NB4 (cell line): ENCODE data around the gene NODAL.
A peak's percentile ranks its signal among the peaks of the same experiment; 100 is the strongest.

ENCODE experiments used
- DNase-seq: peaks from one replicate; pipeline ENCODE4 v3.0.0; 2010; ENCODE audit warnings: low read depth
- H3K4me3 ChIP-seq: one replicate; pipeline ENCODE4 v1.5.1; 2011; ENCODE audit warnings: mild to moderate bottlenecking, low read depth, low read length, moderate library complexity
- CTCF ChIP-seq: IDR thresholded peaks from one replicate; pipeline ENCODE4 v1.5.1; 2012; ENCODE audit warnings: low read depth, low read length
- MYC ChIP-seq: IDR thresholded peaks from 2 replicates; pipeline ENCODE4 v1.6.1; 2011; ENCODE audit warnings: low read depth, low read length
- POLR2A ChIP-seq: IDR thresholded peaks from 2 replicates; pipeline ENCODE4 v1.6.1; 2011; ENCODE audit warnings: mild to moderate bottlenecking; ENCODE audit not compliant: insufficient read length; ENCODE audit errors: extremely low read depth
- TF ChIP-seq, protein P1 (sequence below): IDR thresholded peaks from 2 replicates; pipeline ENCODE4 v1.6.1; 2011; ENCODE audit warnings: low read depth, low read length

NODAL gene

DNA sequence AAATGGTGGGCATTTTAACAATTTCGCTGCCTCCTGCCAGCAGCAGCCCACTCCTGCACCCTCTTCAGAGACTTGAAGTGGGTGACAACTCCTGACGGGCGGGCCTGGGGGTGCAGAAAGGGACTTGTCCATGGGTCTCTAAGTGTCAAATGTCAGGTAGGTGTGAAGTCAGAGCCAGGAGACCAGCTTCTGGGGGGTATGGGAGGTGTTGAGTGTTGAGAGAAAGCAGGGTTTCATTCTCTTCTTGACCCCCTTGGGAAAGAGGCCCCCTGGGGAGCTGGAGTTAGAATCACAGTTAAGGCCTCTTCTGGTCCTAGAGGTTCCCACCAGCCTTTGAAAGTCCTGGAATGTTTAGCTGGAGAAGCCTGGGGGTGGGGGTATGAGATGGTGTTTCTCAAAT, 25.5 kb upstream of the NODAL start:
- H3K4me3 ChIP-seq: no peak overlapping the region
- TF ChIP-seq, protein P1, sequence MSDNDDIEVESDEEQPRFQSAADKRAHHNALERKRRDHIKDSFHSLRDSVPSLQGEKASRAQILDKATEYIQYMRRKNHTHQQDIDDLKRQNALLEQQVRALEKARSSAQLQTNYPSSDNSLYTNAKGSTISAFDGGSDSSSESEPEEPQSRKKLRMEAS: no peak
- TF ChIP-seq MYC: no peak
- TF ChIP-seq CTCF: no peak
- TF ChIP-seq POLR2A: no peak
- no peak for DNase-seq

DNA sequence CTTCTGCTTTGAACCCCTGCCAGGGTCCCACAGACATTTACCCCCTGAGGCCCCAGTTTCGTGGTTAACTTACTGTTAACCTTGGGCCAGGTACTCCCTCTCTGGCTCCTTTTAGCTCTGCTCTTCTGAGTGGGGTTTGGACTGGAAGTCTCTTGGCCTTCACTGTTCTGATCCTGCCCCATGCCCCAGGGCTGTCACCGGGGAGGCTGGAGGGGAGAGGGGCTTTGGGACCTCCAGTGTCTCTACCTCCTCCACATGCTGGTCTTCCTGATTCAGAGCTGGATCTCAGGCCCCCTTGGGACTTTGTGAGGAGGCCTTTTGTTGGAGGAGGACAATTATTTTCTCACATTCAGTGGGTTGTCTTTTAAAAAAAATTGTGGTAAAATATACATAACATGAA, 24.4 kb upstream of the NODAL start:
- H3K4me3 ChIP-seq: no peak overlapping the region
- no peak for DNase-seq
- TF ChIP-seq, protein P1: no peak
- TF ChIP-seq POLR2A (no peak), CTCF (no peak), MYC (no peak)

- no peak overlapping the region for H3K4me3 ChIP-seq
- no peak for DNase-seq
- TF ChIP-seq, protein P1: no peak
- no peak for TF ChIP-seq MYC
- TF ChIP-seq CTCF: no peak
- TF ChIP-seq POLR2A: no peak
Measured at GRCh38 chr10:70465278-70465677, 23.8 kb upstream of the NODAL start.

GRCh38 chr10:70462349-70462984, 21.0 kb upstream of the NODAL start:
- no peak for DNase-seq
- no peak overlapping the region for H3K4me3 ChIP-seq
- TF ChIP-seq CTCF (no peak), MYC (no peak), POLR2A (no peak)
- TF ChIP-seq, protein P1: no peak

- no peak for TF ChIP-seq POLR2A
- peak; percentile 98 for TF ChIP-seq CTCF
- TF ChIP-seq, protein P1: peak; percentile 94
- TF ChIP-seq MYC: peak; percentile 84
- peak; percentile 70 for DNase-seq
- H3K4me3 ChIP-seq: no peak overlapping the region
Measured at GRCh38 chr10:70461397-70462348, 20.2 kb upstream of the NODAL start.
